RKO (cell line): Measurements from ENCODE around the gene AGBL4.
"Not testable (repeated sequence)": the region's sequence is repeated elsewhere in the genome, so short reads cannot be mapped to it uniquely, and the experiment has no call there.

Experiments used
- DNase-seq: peaks from one replicate; pipeline ENCODE4 v3.0.0-alpha.2; 2016; ENCODE audit warnings: low spot score

Gene AGBL4

DNA sequence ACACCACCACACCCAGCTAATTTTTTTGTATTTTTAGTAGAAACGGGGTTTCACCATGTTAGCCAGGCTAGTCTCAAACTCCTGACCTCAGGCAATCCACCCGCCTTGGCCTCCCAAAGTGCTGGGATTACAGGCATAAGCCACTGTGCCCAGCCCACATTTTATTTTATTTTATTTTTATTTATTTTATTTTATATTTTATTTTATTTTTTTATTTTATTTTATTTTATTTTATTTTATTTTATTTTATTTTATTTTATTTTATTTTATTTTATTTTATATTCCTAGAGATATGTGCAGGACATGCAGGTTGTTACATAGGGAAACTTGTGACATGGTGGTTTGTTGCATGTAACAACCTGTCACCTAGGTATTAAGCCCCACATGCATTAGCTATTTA lies 721.4 kb downstream of the AGBL4 start:
- DNase-seq: not testable (repeated sequence)

- DNase-seq: no peak
Measured at GRCh38 chr1:49298304-49298703, 725.5 kb downstream of the AGBL4 start.

- DNase-seq: no peak
Measured at GRCh38 chr1:49297783-49298182, 726.0 kb downstream of the AGBL4 start.

GRCh38 chr1:49294539-49294938 lies 729.2 kb downstream of the AGBL4 start:
- no peak for DNase-seq

DNA sequence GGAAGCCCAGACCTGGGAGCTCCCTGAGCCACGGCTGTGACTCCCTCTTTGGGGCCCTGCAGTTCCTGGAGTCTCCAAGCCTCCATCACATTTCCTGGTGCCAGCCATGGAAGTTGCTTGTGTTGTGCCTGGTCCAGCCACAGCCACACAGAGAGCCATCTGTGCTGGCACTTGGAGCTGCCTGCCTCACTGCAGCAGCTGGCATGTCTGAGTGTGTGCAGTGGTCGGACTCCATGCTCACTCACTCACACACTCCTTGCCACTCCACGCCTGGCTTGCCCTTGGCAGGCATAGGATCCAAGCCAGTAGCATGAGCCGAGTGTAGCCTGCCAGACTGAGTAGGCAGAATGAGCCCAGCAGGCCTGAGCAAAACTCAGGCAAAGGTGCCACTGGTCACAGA lies 730.7 kb downstream of the AGBL4 start:
- no peak for DNase-seq

GRCh38 chr1:49257211-49258049 lies 766.3 kb downstream of the AGBL4 start:
- DNase-seq: peak; percentile 20

- DNase-seq: no peak
Measured at GRCh38 chr1:49252917-49253316, 770.8 kb downstream of the AGBL4 start.

- DNase-seq: no peak
Measured at GRCh38 chr1:49251019-49251784, 772.6 kb downstream of the AGBL4 start.

DNA sequence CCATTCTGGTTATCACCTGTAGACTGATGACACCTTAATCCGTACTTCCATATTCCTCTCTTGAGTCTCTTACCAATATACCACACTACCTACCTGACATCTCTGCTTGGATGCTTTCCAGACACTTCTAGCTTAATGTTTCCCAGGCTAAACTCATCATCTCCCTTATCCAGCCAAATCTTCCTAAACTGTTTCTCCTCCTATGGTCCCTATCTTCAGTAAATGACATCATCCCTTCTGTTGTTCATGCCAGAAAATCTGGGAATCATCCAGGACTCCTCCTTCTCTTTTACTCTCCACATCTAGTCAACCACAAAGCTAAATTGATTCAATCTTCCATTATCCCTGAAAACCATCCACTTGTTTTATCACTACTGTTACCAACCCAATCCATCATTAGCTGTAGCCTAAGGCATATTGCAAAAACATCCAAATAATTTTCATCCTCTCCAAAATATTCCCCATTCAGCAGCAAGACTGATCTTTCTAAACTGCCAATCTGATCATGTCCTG lies 783.0 kb downstream of the AGBL4 start:
- no peak for DNase-seq

DNA sequence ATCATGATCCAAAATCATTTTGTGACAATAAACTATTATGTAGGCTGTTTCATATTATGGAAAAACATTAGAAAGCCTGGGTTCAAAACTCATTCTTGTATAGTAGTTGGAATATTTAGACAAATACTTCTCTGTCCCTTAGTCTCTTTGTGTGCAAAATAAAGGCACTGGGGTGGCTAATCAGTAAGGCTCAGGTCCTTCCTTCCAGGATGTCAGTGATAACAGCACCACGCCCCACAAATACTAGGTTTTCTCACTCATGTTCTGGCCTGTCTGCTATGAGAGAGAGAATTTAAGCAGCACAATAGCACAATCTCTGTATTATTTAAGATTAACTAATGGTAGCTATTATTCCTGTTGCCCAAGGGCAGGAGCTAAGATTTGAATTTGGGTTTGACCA lies 788.8 kb downstream of the AGBL4 start:
- DNase-seq: no peak

DNA sequence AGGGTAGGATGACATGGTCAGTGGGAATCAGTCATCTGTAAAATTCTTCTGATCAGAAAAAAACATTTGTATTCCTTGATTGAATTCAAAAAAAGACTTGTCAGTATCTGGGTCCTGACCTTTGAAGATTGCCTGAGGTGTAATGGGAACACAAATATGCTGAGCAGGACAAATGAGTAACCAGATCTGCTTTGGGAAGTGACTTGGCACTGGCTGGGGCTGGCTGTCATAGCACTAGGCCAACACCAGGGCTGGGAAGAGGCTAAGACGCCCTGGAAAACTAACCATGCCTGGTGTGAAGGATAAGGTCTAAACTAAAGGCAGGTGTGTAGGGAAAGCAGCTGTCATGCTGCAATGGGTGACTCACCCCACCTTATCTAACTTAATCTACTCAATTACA lies 794.2 kb downstream of the AGBL4 start:
- DNase-seq: peak; percentile 6

DNA sequence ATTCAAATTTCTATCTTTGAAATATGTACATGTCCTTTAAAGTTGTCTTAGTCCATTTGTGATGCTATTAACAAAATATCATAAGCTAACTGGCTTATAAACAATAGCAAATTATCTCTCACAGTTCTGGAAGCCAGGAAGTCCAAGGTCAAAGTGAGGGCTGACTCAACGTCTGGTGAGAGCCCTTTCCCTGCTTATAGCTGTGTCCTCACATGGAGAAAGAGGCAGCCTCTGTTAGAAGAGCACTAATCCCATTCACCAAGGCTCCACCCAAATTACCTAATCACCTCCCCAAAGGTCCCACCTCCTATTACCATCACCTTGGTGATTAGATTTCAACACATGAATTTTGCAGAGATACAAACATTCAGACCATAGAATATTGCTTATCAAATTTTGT lies 797.0 kb downstream of the AGBL4 start:
- DNase-seq: no peak

GRCh38 chr1:49225464-49225863 lies 798.3 kb downstream of the AGBL4 start:
- DNase-seq: no peak

DNA sequence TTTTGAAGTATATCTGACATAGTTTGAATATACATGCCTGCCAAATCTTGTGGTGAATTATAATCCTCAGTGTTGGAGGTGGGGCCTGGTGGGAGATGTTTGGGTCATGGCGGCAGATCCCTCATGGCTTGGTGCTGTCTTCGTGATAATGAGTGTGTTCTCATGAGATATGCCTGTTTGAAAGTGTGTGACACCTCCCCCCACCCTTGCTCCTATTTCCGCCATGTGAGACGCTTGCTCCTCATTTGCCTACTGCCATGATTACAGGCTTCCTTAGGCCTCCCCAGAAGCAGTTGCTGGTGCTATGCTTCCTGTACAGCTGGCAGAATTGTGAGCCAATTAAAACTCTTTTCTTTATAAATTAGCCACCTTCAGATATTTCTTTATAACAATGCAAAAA lies 810.5 kb downstream of the AGBL4 start:
- no peak for DNase-seq

DNA sequence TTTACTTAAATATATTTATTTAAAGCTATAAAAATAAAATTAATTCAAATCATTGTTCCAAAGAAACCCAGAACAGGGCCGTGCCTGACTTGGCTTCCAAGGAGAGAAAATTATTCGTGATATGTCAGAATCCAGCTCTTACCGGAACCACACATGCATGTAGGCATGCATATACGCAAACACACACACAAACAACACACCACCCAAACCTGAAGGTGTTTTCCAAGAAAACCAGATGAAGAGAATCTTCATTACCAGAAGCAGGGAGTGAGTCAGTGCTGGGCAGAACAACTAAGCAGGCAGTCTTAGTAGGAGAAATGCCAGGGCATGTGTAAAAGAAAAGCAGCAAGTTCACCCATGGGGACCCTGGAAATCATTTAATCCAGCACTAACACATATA lies 815.0 kb downstream of the AGBL4 start:
- DNase-seq: no peak

DNA sequence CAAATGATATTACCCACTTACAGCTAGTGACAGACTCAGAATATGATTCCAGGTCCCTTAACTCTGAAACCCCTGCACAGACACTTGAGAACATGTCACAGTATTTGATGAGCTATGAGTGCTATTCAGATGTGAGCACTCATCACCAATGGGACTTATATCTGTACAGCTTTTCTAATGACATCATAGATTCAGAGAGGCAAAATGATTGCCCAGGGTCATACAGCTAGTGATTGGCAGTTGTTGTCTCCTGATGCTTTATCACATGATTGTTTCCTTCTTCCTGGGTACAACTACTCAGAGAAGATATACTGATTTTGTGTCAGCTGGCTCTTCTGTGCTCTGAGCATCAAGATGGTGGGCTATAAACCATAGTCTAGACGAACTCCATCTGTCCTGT lies 819.0 kb downstream of the AGBL4 start:
- DNase-seq: no peak

GRCh38 chr1:49200738-49201137 lies 823.0 kb downstream of the AGBL4 start:
- no peak for DNase-seq

- no peak for DNase-seq
Measured at GRCh38 chr1:49199564-49199963, 824.2 kb downstream of the AGBL4 start.

- DNase-seq: no peak
Measured at GRCh38 chr1:49197081-49197480, 826.7 kb downstream of the AGBL4 start.

DNA sequence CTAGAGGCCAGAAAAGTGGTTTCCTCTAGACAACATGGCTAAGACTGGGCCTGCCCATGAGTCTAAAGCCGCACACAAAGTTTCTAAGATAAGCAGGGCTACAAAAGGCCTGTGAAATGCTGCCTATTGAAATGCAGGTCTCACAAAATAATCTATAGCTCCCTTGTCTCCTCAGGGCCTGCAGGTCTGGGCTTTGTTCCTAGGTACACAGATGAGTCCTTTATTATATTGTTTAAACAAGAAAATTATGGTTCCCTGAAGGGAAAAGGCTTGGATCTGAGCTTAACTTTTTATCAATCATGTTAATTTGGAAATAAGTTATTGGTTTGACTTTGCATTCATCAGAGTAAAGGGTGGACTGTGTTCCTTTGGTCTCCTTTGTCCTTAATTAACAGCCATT lies 833.6 kb downstream of the AGBL4 start:
- DNase-seq: no peak

GRCh38 chr1:49187056-49187455 lies 836.7 kb downstream of the AGBL4 start:
- DNase-seq: no peak

GRCh38 chr1:49185450-49185980 lies 838.2 kb downstream of the AGBL4 start:
- no peak for DNase-seq

- DNase-seq: no peak
Measured at GRCh38 chr1:49183489-49183888, 840.3 kb downstream of the AGBL4 start.
